NAMALWA (cell line): ENCODE measurements around the gene PRM3.
A peak's percentile ranks its signal among the peaks of the same experiment; 100 is the strongest.

Experiments
- DNase-seq: peaks from one replicate; pipeline ENCODE4 v3.0.0-alpha.2; 2015; ENCODE audit warnings: low spot score

PRM3 gene

DNA sequence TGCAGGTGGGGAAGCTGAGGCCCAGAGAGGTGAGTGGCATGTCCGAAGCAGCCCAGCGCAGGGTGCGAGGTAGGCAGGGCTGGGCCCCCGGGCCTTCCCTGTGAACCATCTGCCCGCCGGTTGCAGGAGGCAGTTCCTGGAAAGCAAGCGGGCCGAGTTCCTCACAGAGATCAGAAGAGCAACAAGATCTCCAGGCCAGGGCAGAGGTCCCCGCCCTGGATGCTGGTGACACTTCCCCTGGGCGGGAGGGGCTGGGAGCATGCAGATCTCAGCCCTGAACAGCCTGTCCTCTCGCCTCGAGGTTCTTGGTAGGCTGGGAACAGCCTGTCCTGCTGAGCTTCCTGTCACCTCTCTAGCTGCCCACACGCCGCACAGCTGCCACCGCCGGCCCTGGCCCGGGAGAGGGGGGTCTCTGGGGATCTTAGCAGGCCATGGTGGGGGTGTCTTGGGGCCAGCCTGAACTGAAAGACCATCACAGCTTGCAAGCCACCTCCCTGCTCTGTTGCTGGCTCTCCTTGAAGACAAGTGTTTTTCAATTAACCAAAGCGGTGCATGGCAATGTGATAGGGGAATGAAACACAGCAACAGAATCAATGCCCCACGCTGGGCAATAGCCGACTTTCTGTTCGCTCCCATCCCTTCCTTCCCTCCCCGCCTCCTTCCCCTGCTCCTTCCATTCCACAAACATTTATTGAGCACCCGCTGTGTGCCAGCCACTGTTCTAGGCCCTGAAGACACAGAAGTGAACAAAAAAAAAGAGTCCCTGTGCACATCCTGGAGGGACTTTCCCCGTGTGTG is 49.1 kb downstream of the PRM3 start:
- peak; percentile 70 for DNase-seq
